HEK293 (cell line): ENCODE measurements around the gene RPS19BP1.

Source experiments
- CTCF ChIP-seq: fragments of 450-650 bp; formaldehyde crosslinking; IDR thresholded peaks from 2 replicates; pipeline ENCODE4 v1.5.1; 2016; ENCODE audit warnings: missing biosample characterization, missing genetic modification characterization
- GLIS2 ChIP-seq: fragments of 450-650 bp; formaldehyde crosslinking; IDR thresholded peaks from 2 replicates; pipeline ENCODE4 v1.5.1; 2016; ENCODE audit warnings: missing biosample characterization, missing genetic modification characterization
- KLF7 ChIP-seq: fragments of 450-650 bp; formaldehyde crosslinking; IDR thresholded peaks from 2 replicates; pipeline ENCODE4 v1.5.1; 2016; ENCODE audit warnings: missing biosample characterization, missing genetic modification characterization, borderline replicate concordance
- MYNN ChIP-seq: fragments of 450-650 bp; formaldehyde crosslinking; IDR thresholded peaks from 2 replicates; pipeline ENCODE4 v1.5.1; 2016; ENCODE audit warnings: missing biosample characterization, missing genetic modification characterization, borderline replicate concordance
- PRDM1 ChIP-seq: fragments of 450-650 bp; formaldehyde crosslinking; IDR thresholded peaks from 2 replicates; pipeline ENCODE4; 2016; ENCODE audit warnings: missing biosample characterization, missing genetic modification characterization
- REST ChIP-seq: fragments of 450-650 bp; formaldehyde crosslinking; IDR thresholded peaks from 2 replicates; pipeline ENCODE4 v1.5.1; 2016; ENCODE audit warnings: missing biosample characterization, missing genetic modification characterization
- YY1 ChIP-seq: fragments of 450-650 bp; formaldehyde crosslinking; IDR thresholded peaks from 2 replicates; pipeline ENCODE4 v1.5.1; 2018; ENCODE audit warnings: missing biosample characterization, missing genetic modification characterization
- ZBTB6 ChIP-seq: fragments of 450-650 bp; formaldehyde crosslinking; IDR thresholded peaks from 2 replicates; pipeline ENCODE4 v1.5.1; 2017; ENCODE audit warnings: missing biosample characterization, missing genetic modification characterization
- ZFP37 ChIP-seq: fragments of 450-650 bp; formaldehyde crosslinking; IDR thresholded peaks from 2 replicates; pipeline ENCODE4 v1.5.1; 2016; ENCODE audit warnings: missing biosample characterization, missing genetic modification characterization
- ZNF24 ChIP-seq: fragments of 450-650 bp; formaldehyde crosslinking; IDR thresholded peaks from 2 replicates; pipeline ENCODE4 v1.5.1; 2016; ENCODE audit warnings: missing biosample characterization, missing genetic modification characterization
- ZNF561 ChIP-seq: fragments of 450-650 bp; IDR thresholded peaks from 2 replicates; pipeline ENCODE4 v1.5.1; 2018; ENCODE audit warnings: missing biosample characterization, missing genetic modification characterization, borderline replicate concordance
- ZNF600 ChIP-seq: fragments of 450-650 bp; formaldehyde crosslinking; IDR thresholded peaks from 2 replicates; pipeline ENCODE4 v1.5.1; 2016; ENCODE audit warnings: missing biosample characterization, missing genetic modification characterization
- ZNF670 ChIP-seq: fragments of 450-650 bp; formaldehyde crosslinking; IDR thresholded peaks from 2 replicates; pipeline ENCODE4 v1.5.1; 2016; ENCODE audit warnings: missing biosample characterization, missing genetic modification characterization, low read depth
- ZSCAN5A ChIP-seq: fragments of 450-650 bp; formaldehyde crosslinking; IDR thresholded peaks from 2 replicates; pipeline ENCODE4 v1.5.1; 2016; ENCODE audit warnings: missing biosample characterization, missing genetic modification characterization

- no peak for TF ChIP-seq CTCF (tag by site-specific recombination)
- TF ChIP-seq PRDM1 (tag by site-specific recombination), result no peak
- no peak for TF ChIP-seq YY1 (tag by site-specific recombination)
- no peak for TF ChIP-seq GLIS2 (tag by site-specific recombination)
- TF ChIP-seq ZFP37, result no peak
- no peak for TF ChIP-seq MYNN (tag by site-specific recombination)
- TF ChIP-seq KLF7 (tag by site-specific recombination), result no peak
- no peak for TF ChIP-seq ZNF670 (tag by site-specific recombination)
- no peak for TF ChIP-seq ZSCAN5A (tag by site-specific recombination)
- TF ChIP-seq ZNF600 (tag by site-specific recombination), result no peak
- TF ChIP-seq REST, result no peak
- no peak for TF ChIP-seq ZNF561 (tag by site-specific recombination)
- no peak for TF ChIP-seq ZNF24
- no peak for TF ChIP-seq ZBTB6 (tag by site-specific recombination)
Measured at GRCh38 chr22:39481054-39481453, 51.5 kb downstream of the RPS19BP1 start.
